A204.1 (cell line): ENCODE results near the gene RAB6C.
"Not testable (repeated sequence)": the region's sequence is repeated elsewhere in the genome, so short reads cannot be mapped to it uniquely, and the experiment has no call there.

Experiments used
- FAIRE-seq: peaks from 2 replicates; lab custom pipeline; 2012; peaks lifted over from hg19 to GRCh38; lab: Jason Lieb, UNC

Gene RAB6C

DNA sequence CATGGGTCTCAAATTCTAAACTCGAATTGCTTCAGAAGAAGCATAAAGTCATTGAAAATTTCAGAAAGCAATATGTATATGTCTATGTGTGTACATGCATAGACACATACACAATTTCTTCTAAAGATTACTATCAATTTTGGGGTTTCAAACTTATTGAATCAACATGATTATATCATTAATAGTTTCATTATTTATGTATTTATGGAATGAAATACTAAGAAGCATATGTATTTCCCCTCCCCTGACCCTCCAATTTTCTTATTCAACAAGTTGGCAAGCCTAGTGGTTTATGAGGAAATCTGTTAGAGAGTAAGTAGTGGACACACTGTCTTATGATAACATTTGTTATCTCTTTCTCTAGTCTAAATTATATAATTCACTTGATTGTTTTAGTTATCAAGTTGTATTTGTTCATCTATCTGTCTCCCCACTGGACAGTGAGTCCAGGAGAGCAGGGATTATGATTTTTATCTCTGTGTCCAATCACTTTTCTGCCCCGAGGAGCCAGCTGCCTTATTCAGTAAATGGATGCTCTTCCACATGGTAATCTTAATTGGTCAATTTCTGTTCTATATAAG is 17.3 kb downstream of the RAB6C start:
- FAIRE-seq: not testable (repeated sequence)

- FAIRE-seq: not testable (repeated sequence)
Observed at GRCh38 chr2:129998771-129999170, 19.3 kb downstream of the RAB6C start.

GRCh38 chr2:130005862-130006261 is 26.4 kb downstream of the RAB6C start:
- FAIRE-seq: not testable (repeated sequence)

- not testable (repeated sequence) for FAIRE-seq
Observed at GRCh38 chr2:130016701-130017100, 37.2 kb downstream of the RAB6C start.

DNA sequence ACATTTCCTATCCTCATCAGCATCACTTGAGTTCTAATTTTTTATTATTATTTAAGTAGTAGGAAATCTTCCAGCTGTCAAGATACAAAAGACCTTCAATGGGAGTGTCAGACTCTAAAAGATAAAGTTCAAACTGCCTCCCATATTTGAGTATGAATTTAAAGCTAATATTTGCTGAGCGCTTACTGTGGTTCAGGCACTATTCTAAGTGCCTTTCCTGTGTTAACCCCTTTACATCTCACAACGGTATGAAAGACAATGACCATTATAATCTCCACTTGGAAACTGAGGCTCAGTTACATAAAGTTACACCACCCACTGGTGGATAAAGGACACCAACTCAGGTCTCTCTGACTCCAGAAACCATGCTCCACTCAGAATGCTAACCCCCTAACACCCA is 39.9 kb downstream of the RAB6C start:
- FAIRE-seq: no peak

DNA sequence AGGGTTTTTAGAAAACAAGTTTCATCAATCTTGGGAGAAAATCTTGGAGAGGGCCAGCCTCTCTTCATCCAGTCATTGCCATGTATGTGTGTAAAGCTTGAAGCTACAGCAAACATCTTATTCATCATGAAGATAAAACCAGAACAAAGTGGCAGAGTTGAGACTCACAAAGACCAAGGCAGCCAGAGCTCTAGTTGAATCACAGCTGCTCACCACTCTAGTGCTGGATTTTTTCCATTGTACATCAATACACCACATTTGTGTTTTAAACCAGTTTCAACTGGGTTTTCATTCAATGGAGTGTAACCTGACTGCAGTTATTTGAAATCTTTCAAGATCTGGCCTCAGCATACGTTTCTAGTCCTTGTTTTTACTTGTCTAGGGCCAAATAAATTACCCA is 40.6 kb downstream of the RAB6C start:
- not testable (repeated sequence) for FAIRE-seq

GRCh38 chr2:130025931-130026330 is 46.5 kb downstream of the RAB6C start:
- not testable (repeated sequence) for FAIRE-seq
